A549 (cell line): Measurements from ENCODE around the gene TGFBR3. TPM values are rescaled to one million over a fixed set of nuclear protein-coding genes. Genes with fewer than 3 reads are reported as not detected.

Source experiments
- ATAC-seq, 2 experiments: fragments of 200-7000 bp in 1 of 2; fragments of >200 bp in 1 of 2; cut with Nextera tagmentation in 1 of 2; cut with Tn5 transposase in 1 of 2; 3 replicates each; pipeline versions ENCODE4 v1.8.0 to v1.9.1; 2018 to 2020; ENCODE audit warnings: mild to moderate bottlenecking in 1 of 2, moderate library complexity in 1 of 2
- CTCF ChIA-PET: fragments of 300-600 bp; sonication (Branson Sonifier 250); formaldehyde crosslinking; extraction: SDS; loops from one replicate; lab custom pipeline; 2021; ENCODE audit warnings: antibody characterized with exemption, inconsistent platforms; lab: Yijun Ruan, JAX
- POLR2A ChIA-PET: fragments of 350-600 bp; formaldehyde crosslinking; extraction: SDS; loops from one replicate; lab custom pipeline; 2021; ENCODE audit warnings: antibody characterized with exemption, inconsistent platforms; lab: Yijun Ruan, JAX
- DNase-seq, 2 experiments: peaks; one replicate each; pipeline versions ENCODE4 v3.0.0 to v3.0.0-alpha.2; 2011 to 2016; ENCODE audit warnings: low read depth in 1 of 2, low spot score in 1 of 2
- FAIRE-seq: peaks from 2 replicates; lab custom pipeline; 2011; peaks lifted over from hg19 to GRCh38; lab: Jason Lieb, UNC
- H3K27ac ChIP-seq, 2 experiments: fragments of >200 bp; sonication (Bioruptor Twin); formaldehyde crosslinking; 3 replicates each; pipeline ENCODE4 v1.5.1; 2016 to 2017
- H3K4me1 ChIP-seq: fragments of >200 bp; sonication (Bioruptor Twin); formaldehyde crosslinking; 3 replicates; pipeline ENCODE4 v1.6.1; 2016
- H3K4me2 ChIP-seq: fragments of >200 bp; sonication (Bioruptor Twin); formaldehyde crosslinking; 3 replicates; pipeline ENCODE4 v1.6.1; 2016
- H3K4me3 ChIP-seq: fragments of >200 bp; sonication (Bioruptor Twin); formaldehyde crosslinking; 3 replicates; pipeline ENCODE4 v1.5.1; 2016
- H3K9me3 ChIP-seq: fragments of >200 bp; sonication (Bioruptor Twin); formaldehyde crosslinking; 3 replicates; pipeline ENCODE4 v1.6.1; 2016
- CBX2 ChIP-seq: fragments of 200-600 bp; sonication (generic); IDR thresholded peaks from 2 replicates; pipeline ENCODE4 v1.6.1; 2016; ENCODE audit warnings: low read depth, mild to moderate bottlenecking, borderline replicate concordance
- CHD2 ChIP-seq: fragments of 150-350 bp; IDR thresholded peaks from 2 replicates; pipeline ENCODE4 v1.6.1; 2014; ENCODE audit warnings: low read length; ENCODE audit not compliant: partially characterized antibody
- EHF ChIP-seq: fragments of 250-450 bp; sonication (Bioruptor Pico); IDR thresholded peaks from 2 replicates; pipeline ENCODE4 v1.5.0; 2020; ENCODE audit warnings: mild to moderate bottlenecking
- FOSB ChIP-seq: fragments of 250-450 bp; sonication (Bioruptor Pico); IDR thresholded peaks from 2 replicates; pipeline ENCODE4 v1.5.0; 2020; ENCODE audit warnings: mild to moderate bottlenecking, moderate library complexity
- FOSL2 ChIP-seq, 2 experiments: fragments of 450-650 bp in 1 of 2; fragments of >200 bp in 1 of 2; sonication (Bioruptor Twin) in 1 of 2; formaldehyde crosslinking; IDR thresholded peaks; 2 replicates each; pipeline versions ENCODE4 v1.5.0 to v1.6.1; 2016 to 2020; ENCODE audit warnings: mild to moderate bottlenecking in 1 of 2, moderate library complexity in 1 of 2
- FOXS1 ChIP-seq: fragments of 250-450 bp; sonication (Bioruptor Pico); IDR thresholded peaks from 2 replicates; pipeline ENCODE4 v1.5.0; 2020; ENCODE audit warnings: mild to moderate bottlenecking, moderate library complexity
- GATA3 ChIP-seq: IDR thresholded peaks from 2 replicates; pipeline ENCODE4 v1.6.1; 2012; ENCODE audit warnings: borderline replicate concordance
- HDAC2 ChIP-seq: fragments of 200-600 bp; sonication (generic); IDR thresholded peaks from 2 replicates; pipeline ENCODE4 v1.6.1; 2016
- HOXB13 ChIP-seq: fragments of 250-450 bp; sonication (Bioruptor Pico); IDR thresholded peaks from 2 replicates; pipeline ENCODE4 v1.5.0; 2020; ENCODE audit warnings: low read depth, mild to moderate bottlenecking, moderate library complexity
- JUN ChIP-seq, 2 experiments: fragments of >200 bp; sonication (Bioruptor Twin); formaldehyde crosslinking; IDR thresholded peaks; 2 replicates in 1 of 2; 3 replicates in 1 of 2; pipeline ENCODE4 v1.6.1; 2016 to 2017
- KDM1A ChIP-seq: fragments of 200-600 bp; sonication (generic); IDR thresholded peaks from 2 replicates; pipeline ENCODE4 v1.6.1; 2016; ENCODE audit warnings: low read depth, mild to moderate bottlenecking
- MAFK ChIP-seq: fragments of 450-650 bp; IDR thresholded peaks from 2 replicates; pipeline ENCODE4 v1.6.1; 2014; ENCODE audit not compliant: partially characterized antibody
- NFE2L2 ChIP-seq: fragments of 150-350 bp; conservative IDR thresholded peaks from 2 replicates; pipeline ENCODE4 v1.6.1; 2014; ENCODE audit warnings: low read length
- NPAS2 ChIP-seq: fragments of 250-450 bp; sonication (Bioruptor Pico); IDR thresholded peaks from 2 replicates; pipeline ENCODE4 v1.8.0; 2022; ENCODE audit warnings: mild to moderate bottlenecking, moderate library complexity, borderline replicate concordance
- NR3C1 ChIP-seq: fragments of >200 bp; sonication (Bioruptor Twin); formaldehyde crosslinking; IDR thresholded peaks from 3 replicates; pipeline ENCODE4 v1.6.1; 2017
- PHF8 ChIP-seq: fragments of 200-600 bp; sonication (generic); IDR thresholded peaks from 2 replicates; pipeline ENCODE4 v1.6.1; 2016; ENCODE audit warnings: low read depth, mild to moderate bottlenecking, antibody characterized with exemption, moderate library complexity, borderline replicate concordance
- POLR2AphosphoS2 ChIP-seq: conservative IDR thresholded peaks from 2 replicates; pipeline ENCODE4 v1.6.1; 2012; ENCODE audit warnings: low read length, improper control_type of control experiment, inconsistent platforms
- RCOR1 ChIP-seq: fragments of 150-350 bp; IDR thresholded peaks from 2 replicates; pipeline ENCODE4 v1.6.1; 2014; ENCODE audit warnings: antibody characterized with exemption, low read length, low read depth
- RFX5 ChIP-seq: fragments of 450-650 bp; IDR thresholded peaks from 2 replicates; pipeline ENCODE4 v1.7.1; 2014; ENCODE audit warnings: antibody characterized with exemption, mild to moderate bottlenecking, moderate library complexity
- TP53 ChIP-seq: fragments of 250-450 bp; sonication (Bioruptor Pico); IDR thresholded peaks from 2 replicates; pipeline ENCODE4 v1.5.0; 2021; ENCODE audit warnings: mild to moderate bottlenecking, moderate library complexity
- WGBS: methylation state at CpG from one replicate; pipeline ENCODE4 v1.1.6; 2017; ENCODE audit errors: missing lambda C conversion rate; 5-methylcytosine and 5-hydroxymethylcytosine counted together
- polyA plus RNA-seq, 4 experiments: library from polyadenylated mRNA; depleted of rRNA in 3 of 4; stranded (reverse); fragments of >200 nt; fragmentation: RNase III in 1 of 4; extraction: RNeasy Plus Mini Kit Qiagen cat#74134 plus additional on column Dnase treatment in 1 of 4; gene quantifications; 2 replicates in 3 of 4; 3 replicates in 1 of 4; pipeline ENCODE4 v1.2.3, GENCODE V29; 2011 to 2017
- TF ChIP-seq, protein P1 (sequence below): fragments of 250-450 bp; sonication (Bioruptor Pico); IDR thresholded peaks from 2 replicates; pipeline ENCODE4 v1.5.0; 2021; ENCODE audit warnings: mild to moderate bottlenecking, moderate library complexity, borderline replicate concordance

The TGFBR3 gene
- polyA plus RNA-seq, 2 of the 4 experiments (the other 2 are of a cell fraction), result 5.0 to 8.9 TPM

GRCh38 chr1:91768120-91768519 is 117.8 kb downstream of the TGFBR3 start:
- POLR2A ChIA-PET, result no interaction called here

DNA sequence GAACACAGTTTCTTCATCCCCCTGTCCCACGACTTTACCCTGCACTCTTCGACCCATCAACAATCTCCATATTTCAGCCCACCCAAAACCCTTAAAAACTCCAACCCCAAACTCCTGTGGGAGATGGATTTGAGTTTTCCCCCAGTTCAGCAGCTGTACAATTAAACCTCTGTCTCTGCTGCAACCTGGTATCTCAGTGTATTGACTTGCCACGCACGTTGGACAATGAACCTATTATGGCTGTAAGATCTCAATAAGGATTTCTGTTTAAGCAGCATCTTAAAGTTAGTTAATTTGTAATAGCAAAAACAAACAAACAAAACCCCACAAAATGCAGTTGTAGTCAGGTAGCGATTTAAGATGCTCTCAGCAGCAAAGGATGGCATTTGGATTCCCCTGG is 119.1 kb downstream of the TGFBR3 start:
- Histone ChIP-seq H3K4me2 (no peak overlapping the region), H3K27ac (no peak overlapping the region), H3K9me3 (no peaks in the 10 kb centered on the region), H3K4me1 (peaks cover 4% of the 10 kb centered on the region; the same call in 2 of the 3 replicates)
- no peak for FAIRE-seq
- DNase-seq, result no peak
- no peak for TF ChIP-seq NPAS2 (CRISPR knock-in tag)
- TF ChIP-seq PHF8, result no peak
- no peak for TF ChIP-seq HDAC2
- no peak for TF ChIP-seq RFX5
- no peak for TF ChIP-seq HOXB13
- no peak for TF ChIP-seq FOSB
- no peak for TF ChIP-seq CHD2
- no peak for TF ChIP-seq KDM1A
- no peak for TF ChIP-seq MAFK
- no peak for TF ChIP-seq JUN (IDR thresholded peaks at IDR 0.05)
- TF ChIP-seq, all 56 proteins: peak for 0
- WGBS, result 73% methylated on average over 5 of the region's 5 CpGs
- ChIA-PET CTCF (interaction anchor here (1.3 kb wide), 1 partner anchor 17 kb away, joined by 4 read pairs; no protein-coding TSS in a partner anchor), POLR2A (no interaction called here)
- no peak for ATAC-seq
- no peak overlapping the region for H3K4me3 ChIP-seq

More at GRCh38 chr1:91768120-91768519, 117.8 kb downstream of the TGFBR3 start:
- ATAC-seq, result no peak
- WGBS, result 94% methylated on average over 4 of the region's 4 CpGs
- FAIRE-seq, result no peak
- no peak for TF ChIP-seq NR3C1
- TF ChIP-seq CBX2, result no peak
- TF ChIP-seq JUN (IDR thresholded peaks at IDR 0.05), result no peak
- TF ChIP-seq, protein P1, sequence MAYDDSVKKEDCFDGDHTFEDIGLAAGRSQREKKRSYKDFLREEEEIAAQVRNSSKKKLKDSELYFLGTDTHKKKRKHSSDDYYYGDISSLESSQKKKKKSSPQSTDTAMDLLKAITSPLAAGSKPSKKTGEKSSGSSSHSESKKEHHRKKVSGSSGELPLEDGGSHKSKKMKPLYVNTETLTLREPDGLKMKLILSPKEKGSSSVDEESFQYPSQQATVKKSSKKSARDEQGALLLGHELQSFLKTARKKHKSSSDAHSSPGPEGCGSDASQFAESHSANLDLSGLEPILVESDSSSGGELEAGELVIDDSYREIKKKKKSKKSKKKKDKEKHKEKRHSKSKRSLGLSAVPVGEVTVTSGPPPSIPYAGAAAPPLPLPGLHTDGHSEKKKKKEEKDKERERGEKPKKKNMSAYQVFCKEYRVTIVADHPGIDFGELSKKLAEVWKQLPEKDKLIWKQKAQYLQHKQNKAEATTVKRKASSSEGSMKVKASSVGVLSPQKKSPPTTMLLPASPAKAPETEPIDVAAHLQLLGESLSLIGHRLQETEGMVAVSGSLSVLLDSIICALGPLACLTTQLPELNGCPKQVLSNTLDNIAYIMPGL (CRISPR knock-in tag), result no peak
- no peak for TF ChIP-seq RCOR1
- no peak for TF ChIP-seq HDAC2
- no peak for TF ChIP-seq FOXS1
- no peak for TF ChIP-seq NFE2L2
- no peak for TF ChIP-seq FOSB
- no peak for TF ChIP-seq GATA3
- no peak for TF ChIP-seq TP53
- no peak for TF ChIP-seq PHF8
- TF ChIP-seq EHF (CRISPR knock-in tag), result no peak
- TF ChIP-seq FOSL2 (IDR thresholded peaks at IDR 0.05), result no peak
- no peak for TF ChIP-seq FOSL2 (CRISPR knock-in tag; IDR thresholded peaks at IDR 0.05)
- TF ChIP-seq, all 56 proteins: peak for 0
- CTCF ChIA-PET, result interaction anchor here (0.7 kb wide), 1 partner anchor 158 kb away, joined by 3 read pairs; no protein-coding TSS in a partner anchor
- Histone ChIP-seq H3K4me3 (no peak overlapping the region), H3K9me3 (no peaks in the 10 kb centered on the region), H3K27ac (no peak overlapping the region), H3K4me1 (peaks cover 4% of the 10 kb centered on the region; the same call in 2 of the 3 replicates), H3K4me2 (no peak overlapping the region)
- DNase-seq, result no peak

DNA sequence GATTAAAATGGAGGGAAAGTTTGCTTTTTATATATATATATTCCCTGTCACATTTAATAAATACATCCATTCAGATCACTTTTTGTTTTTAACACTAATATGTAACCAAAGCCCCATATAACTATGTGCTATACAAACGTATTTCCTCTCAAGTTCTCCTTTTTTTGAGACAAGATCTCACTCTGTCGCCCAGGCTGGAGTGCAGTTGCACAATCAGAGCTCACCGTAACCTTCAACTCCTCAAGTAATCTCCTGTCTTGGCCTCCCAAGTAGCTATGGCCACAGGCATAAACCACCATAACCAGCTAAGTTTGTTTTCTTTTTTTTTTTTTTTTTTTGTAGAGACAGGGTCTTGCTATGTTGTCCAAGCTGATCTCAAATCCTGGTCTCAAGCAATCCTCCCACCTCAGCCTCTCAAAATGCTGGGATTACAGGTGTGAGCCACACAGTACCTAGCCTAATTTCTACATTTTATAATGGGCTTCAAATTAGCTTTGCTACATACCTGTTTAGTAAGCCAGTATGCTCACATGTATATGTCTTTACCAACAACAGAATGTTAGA is 120.0 kb downstream of the TGFBR3 start:
- ATAC-seq, result no peak
- Histone ChIP-seq H3K9me3 (no peaks in the 10 kb centered on the region), H3K4me2 (no peak overlapping the region), H3K4me3 (no peak overlapping the region), H3K4me1 (peaks cover 4% of the 10 kb centered on the region; the same call in 2 of the 3 replicates), H3K27ac (no peak overlapping the region)
- TF ChIP-seq POLR2AphosphoS2, result no peak
- no peak for TF ChIP-seq RCOR1
- TF ChIP-seq FOSB, result no peak
- ChIA-PET CTCF (interaction anchor here (0.6 to 1.3 kb wide), 2 partner anchors 18 to 254 kb away, joined by 3 to 4 read pairs; no protein-coding TSS in a partner anchor), POLR2A (no interaction called here)
- DNase-seq, result no peak
- WGBS, result 73% methylated on average over 3 of the region's 3 CpGs
- no peak for FAIRE-seq
